HG03460 (cell line): ENCODE data around the gene RTRAF.

Source experiments
- ATAC-seq: cut with Tn5 transposase; IDR thresholded peaks from one replicate; pipeline ENCODE4 v1.9.1; 2021; ENCODE audit not compliant: unreplicated experiment

Gene RTRAF

GRCh38 chr14:51993285-51993920, 4.1 kb downstream of the RTRAF start:
- ATAC-seq, result no peak

DNA sequence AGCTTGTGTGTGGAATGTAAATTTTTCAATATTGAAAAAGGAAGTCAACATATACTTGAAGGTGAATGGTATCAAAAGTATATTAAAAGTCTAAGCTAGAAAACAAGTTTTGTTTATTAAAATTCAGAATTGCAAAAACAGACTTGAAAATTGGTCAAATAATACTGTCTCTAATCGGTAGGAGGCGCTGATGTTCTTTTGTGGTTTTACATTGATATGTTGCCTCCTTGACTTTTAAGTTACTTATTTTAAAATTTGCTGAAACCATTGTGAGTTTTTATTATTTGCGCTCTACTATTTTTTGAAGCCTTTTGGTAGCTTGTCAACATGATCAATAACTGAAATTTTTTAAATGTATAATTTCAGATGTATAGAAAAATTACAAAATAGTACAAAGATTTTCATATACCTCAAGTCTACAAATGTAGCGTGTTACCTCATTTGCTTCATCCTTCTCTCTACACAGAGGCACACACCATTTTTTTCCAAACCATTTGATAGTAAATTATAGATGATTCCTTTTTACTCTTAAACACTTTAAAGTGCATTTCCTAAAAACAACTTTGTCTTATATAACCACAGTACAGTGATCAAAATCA, 6.9 kb downstream of the RTRAF start:
- ATAC-seq, result no peak

DNA sequence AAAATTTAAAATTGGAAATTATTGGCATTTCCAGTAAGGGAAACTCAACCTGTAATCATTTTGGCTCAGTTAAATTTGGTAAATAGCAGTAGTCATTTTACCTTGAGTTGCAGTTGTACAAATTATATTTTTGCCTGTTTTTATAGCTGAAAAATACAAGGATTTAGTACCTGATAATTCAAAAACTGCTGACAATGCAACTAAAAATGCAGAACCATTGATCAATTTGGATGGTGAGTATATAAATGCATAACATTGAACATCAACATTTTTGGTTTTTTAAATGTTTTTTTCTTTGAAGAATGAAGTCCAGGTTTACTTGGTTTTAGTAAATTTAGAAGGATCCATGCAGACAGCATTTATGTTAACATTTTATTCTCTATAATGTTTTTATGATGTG, 9.0 kb downstream of the RTRAF start:
- ATAC-seq, result no peak

DNA sequence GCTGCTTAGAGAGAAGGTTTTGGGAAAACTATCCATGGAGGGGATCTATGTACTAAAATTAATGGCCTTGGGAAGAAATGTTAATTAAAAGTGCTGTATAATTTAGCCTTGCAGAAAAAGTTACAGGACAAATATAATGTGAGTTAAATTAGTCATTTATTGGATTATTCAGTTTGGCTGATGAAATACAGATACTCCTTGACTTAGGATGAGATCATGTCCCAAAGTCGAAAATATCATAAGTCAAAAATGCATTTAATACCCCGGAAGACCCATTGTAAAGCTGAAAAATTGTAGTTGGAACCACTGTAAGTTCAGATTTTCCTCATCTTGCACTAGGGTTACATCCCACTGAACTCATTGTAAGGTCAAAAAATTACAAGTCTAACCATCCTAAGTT, 9.7 kb downstream of the RTRAF start:
- ATAC-seq, result no peak

- ATAC-seq, result no peak
Observed at GRCh38 chr14:52000019-52000582, 10.8 kb downstream of the RTRAF start.

- ATAC-seq, result no peak
Observed at GRCh38 chr14:52000696-52001095, 11.3 kb downstream of the RTRAF start.

GRCh38 chr14:52002542-52002941, 13.2 kb downstream of the RTRAF start:
- no peak for ATAC-seq

DNA sequence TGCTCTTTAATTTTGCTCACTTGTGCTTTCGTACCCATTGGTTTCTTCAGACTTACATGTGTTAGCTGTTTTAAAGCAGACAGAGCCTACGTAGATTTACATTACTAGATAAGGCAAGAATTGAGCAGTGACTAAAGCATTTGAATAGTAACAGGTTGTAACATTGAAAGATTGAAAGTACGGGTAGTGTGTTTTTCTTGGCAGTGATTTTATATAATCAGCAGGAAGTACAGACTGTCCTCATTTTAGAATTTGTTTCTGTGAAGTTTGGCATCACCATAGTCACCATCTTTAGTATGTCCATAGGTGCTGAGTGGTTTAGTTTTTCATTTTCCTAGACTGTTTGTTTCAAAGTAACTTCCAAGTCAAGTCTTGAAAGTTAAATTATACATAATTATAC, 14.0 kb downstream of the RTRAF start:
- no peak for ATAC-seq

GRCh38 chr14:52005625-52006024, 16.3 kb downstream of the RTRAF start:
- ATAC-seq, result no peak

- ATAC-seq, result no peak
Observed at GRCh38 chr14:52006361-52006760, 17.0 kb downstream of the RTRAF start.

DNA sequence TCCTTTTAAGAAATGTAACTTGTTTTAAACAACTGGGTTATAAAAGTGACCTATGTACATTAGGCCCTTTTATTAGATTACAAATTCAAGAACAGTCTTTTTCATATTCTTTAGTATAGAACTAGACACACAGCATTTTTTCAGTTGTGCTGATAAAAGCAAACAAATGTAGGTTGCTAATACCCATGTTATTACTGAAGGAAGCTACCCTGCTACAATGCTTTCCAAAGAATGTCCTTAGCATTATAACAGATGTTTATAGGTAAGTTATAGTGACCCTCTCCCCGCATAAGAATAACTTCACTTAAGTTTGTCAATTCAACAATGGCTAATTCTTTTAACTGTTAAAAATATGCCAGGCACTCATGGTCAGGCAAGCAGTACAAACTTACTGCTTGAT, 17.9 kb downstream of the RTRAF start:
- ATAC-seq, result no peak

GRCh38 chr14:52007637-52008036, 18.3 kb downstream of the RTRAF start:
- ATAC-seq, result no peak

DNA sequence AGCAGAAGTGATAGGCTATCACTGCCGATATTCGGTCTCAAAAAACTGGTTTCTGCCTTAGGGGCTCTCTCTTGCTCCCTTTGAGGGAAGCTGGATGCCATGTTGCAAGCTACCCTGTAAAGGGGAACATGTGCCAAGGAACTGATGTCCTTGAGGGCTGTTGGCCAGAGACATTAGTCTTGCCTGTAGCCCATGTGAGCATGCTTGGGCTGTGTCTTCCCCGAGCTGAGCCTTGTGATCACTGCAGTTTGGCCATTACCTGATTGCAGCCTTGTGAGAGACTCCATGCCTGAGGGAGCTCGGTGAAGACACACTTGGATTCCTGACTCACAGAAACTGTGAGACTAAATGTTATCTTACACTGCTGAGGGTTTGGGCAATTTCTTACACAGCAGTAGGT, 18.8 kb downstream of the RTRAF start:
- no peak for ATAC-seq

DNA sequence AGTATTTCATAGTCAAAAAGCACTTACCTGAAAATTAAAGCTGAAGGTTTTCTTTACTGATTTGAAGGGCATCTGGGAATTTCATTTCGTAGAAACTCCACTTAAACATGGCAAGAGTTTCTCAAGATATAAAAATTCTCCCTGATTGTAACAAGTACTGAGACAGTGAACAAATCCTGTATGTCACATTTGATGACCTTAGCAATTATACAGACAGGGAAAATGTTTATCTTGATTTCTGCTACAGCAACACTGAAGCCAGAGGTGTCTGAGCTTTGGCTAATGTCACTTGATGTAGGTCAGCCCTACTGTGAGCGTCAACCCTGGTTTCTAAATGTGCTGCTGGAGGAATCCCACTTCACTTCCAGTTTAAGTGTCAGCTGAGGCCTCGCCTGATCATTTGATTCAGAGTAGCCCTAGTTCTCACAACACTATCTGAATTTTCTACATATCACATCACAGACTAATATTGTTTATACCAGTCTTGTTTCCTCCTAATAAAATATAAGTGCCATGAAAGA, 20.9 kb downstream of the RTRAF start:
- no peak for ATAC-seq

GRCh38 chr14:52011523-52011922, 22.2 kb downstream of the RTRAF start:
- no peak for ATAC-seq

DNA sequence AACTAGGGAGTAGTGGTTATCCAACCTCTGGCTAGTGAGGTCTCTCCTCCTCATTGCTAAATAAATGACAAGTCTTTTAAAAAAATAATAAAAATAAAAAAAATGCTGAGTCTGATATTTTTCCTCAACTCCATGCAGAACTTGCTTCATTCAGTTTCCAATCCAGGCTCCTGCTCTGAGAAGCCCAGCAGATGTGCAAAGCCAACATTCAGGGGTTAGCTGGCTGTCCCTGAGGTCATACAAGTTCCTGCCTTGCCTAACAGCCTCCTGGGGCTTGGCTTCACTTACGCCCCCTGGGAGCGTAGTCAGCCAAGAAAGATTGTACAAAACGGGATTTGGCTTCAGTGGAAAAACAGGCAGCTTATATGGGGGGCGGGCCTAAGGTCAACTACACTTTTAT, 23.3 kb downstream of the RTRAF start:
- ATAC-seq, result no peak

DNA sequence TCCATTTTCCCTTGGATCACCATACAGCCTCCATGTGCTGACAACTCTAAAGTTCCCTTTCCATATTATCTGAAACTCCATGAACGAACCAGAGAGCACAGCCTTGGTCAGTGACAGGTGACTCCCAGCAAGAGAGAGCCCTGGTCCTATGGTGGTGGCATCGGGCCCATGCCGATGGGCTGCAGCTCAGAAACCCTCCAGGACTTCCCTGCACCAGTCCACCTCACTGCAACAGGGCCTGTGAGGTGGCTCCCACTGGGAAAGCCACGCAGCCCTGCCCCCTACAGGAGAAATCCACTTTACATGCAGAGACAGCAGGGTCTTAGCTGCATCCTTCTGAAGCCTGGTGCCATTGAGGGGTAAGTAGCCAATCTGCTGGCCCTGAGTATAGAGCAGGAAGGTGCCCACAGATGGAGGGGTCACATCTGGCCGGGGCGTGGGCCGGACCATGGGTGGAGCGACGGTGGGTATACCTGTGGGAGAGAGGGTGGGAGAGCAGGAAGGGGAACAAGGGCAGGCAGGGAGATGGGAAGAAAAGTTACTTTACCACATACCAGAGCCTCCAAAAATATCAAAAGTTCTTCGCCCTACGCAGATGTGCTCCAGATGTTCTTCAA, 24.7 kb downstream of the RTRAF start:
- ATAC-seq, result no peak

GRCh38 chr14:52014601-52015267, 25.4 kb downstream of the RTRAF start:
- no peak for ATAC-seq

- ATAC-seq, result no peak
Observed at GRCh38 chr14:52015411-52016030, 26.2 kb downstream of the RTRAF start.

DNA sequence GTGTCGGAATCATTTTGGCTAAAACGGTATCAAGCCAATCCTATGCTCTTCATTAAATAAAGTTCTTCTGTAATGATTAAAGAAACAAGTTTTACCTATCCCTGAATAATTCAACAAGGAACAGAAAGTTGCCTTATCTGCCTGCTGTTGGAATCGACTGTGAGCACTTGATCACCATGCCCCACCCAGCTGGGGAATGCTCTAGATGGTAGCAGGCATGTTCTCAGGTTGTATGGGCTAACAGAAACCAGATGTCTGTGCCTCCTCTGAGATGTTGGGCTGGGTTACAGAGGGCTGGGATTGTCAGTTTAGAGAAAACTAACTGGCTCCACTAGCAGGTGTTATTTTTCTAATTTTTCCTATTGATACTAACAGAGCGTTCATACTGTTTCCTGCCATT, 28.9 kb downstream of the RTRAF start:
- ATAC-seq, result no peak

DNA sequence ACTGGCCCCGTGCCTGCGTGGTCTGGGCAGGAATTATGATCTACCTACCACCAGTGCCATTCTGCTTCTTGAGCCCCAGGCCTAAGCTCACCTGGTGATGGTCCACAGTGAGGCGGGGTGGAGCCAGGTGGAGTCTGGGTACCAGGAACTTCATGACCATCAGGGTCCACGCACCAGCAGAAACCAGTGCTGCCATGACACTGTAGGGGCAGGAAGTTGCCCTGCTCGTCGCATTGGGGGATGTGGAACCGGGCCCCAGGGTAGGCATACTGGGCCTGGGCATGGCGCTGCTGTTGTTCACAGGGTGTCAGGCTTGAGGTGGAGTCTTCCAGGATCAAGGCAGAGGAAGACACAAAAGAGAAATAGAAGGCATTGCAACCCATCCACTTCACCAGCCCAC, 29.6 kb downstream of the RTRAF start:
- ATAC-seq, result no peak
